B cell (primary cell): ENCODE data around the gene CBL. TPM values are rescaled to one million over a fixed set of nuclear protein-coding genes. Genes with fewer than 3 reads are reported as not detected.

Experiments used
- ATAC-seq: fragments of 200-7000 bp; cut with Tn5 transposase; one replicate; pipeline ENCODE4 v1.10.0; 2021; ENCODE audit warnings: low read depth, mild to moderate bottlenecking, moderate number of reproducible peaks, moderate library complexity
- CTCF ChIA-PET: fragments of 350-600 bp; sonication (Branson Sonifier 250); formaldehyde crosslinking; loops from one replicate; lab custom pipeline; 2021; ENCODE audit warnings: antibody characterized with exemption, inconsistent platforms; lab: Charles Lee
- POLR2A ChIA-PET: fragments of 350-600 bp; sonication (Branson Sonifier 250); formaldehyde crosslinking; loops from one replicate; lab custom pipeline; 2021; ENCODE audit warnings: antibody characterized with exemption; lab: Charles Lee
- DNase-seq: peaks from one replicate; pipeline ENCODE4 v3.0.0; 2013
- H2AFZ ChIP-seq: 2 replicates; pipeline ENCODE4 v1.6.1; 2012; ENCODE audit warnings: mild to moderate bottlenecking, low read depth, low read length; ENCODE audit not compliant: insufficient read depth, poor library complexity, severe bottlenecking
- H3K27ac ChIP-seq, 2 donors: 1 replicate in 1 of 2; 2 replicates in 1 of 2; pipeline ENCODE4 v1.5.1; 2012 to 2013; ENCODE audit warnings: low read length in 2 of 2, mild to moderate bottlenecking in 2 of 2, moderate library complexity in 1 of 2
- H3K27me3 ChIP-seq, 4 experiments: fragments of 200-600 bp in 1 of 4; sonication (generic) in 1 of 4; replicated peaks in 1 of 4; 1 replicate in 2 of 4; 2 replicates in 2 of 4; pipeline versions ENCODE4 v1.6.1 to v1.7.0; 2013 to 2016; ENCODE audit warnings: low read length in 3 of 4, mild to moderate bottlenecking in 2 of 4, mixed read lengths in 1 of 4, moderate library complexity in 1 of 4; ENCODE audit not compliant: insufficient read depth in 4 of 4, control insufficient read depth in 3 of 4; ENCODE audit errors: control extremely low read depth in 1 of 4
- H3K36me3 ChIP-seq, 2 experiments: replicated peaks in 1 of 2; 1 replicate in 1 of 2; 2 replicates in 1 of 2; pipeline versions ENCODE4 v1.6.1 to v1.7.1; 2013; ENCODE audit warnings: low read length in 1 of 2; ENCODE audit not compliant: insufficient read depth in 2 of 2, control insufficient read depth in 1 of 2; ENCODE audit errors: control extremely low read depth in 1 of 2, extremely low read depth in 1 of 2
- H3K4me1 ChIP-seq, 2 donors: fragments of 200-600 bp in 1 of 2; sonication (generic) in 1 of 2; 1 replicate in 1 of 2; 2 replicates in 1 of 2; pipeline versions ENCODE4 v1.5.1 to v1.6.1; 2013 to 2017; ENCODE audit warnings: low read length in 2 of 2; ENCODE audit not compliant: control insufficient read depth in 2 of 2, insufficient read depth in 2 of 2
- H3K4me2 ChIP-seq: replicated peaks from 2 replicates; pipeline ENCODE3; 2012; ENCODE audit warnings: mild to moderate bottlenecking, low read depth, low read length; ENCODE audit not compliant: poor library complexity, severe bottlenecking
- H3K4me3 ChIP-seq, 5 experiments: fragments of 200-600 bp in 1 of 5; sonication (generic) in 1 of 5; 1 replicate in 3 of 5; 2 replicates in 2 of 5; pipeline versions ENCODE4 v1.5.1 to v1.7.0; 2011 to 2016; ENCODE audit warnings: low read length in 4 of 5, mild to moderate bottlenecking in 4 of 5, low read depth in 2 of 5, control low read depth in 1 of 5, moderate library complexity in 1 of 5; ENCODE audit not compliant: insufficient read depth in 1 of 5; ENCODE audit errors: control extremely low read depth in 1 of 5, extremely low read depth in 1 of 5
- H3K79me2 ChIP-seq: fragments of 200-600 bp; sonication (generic); one replicate; pipeline ENCODE4 v1.6.0; 2016; ENCODE audit warnings: low read length; ENCODE audit not compliant: control insufficient read depth, insufficient read depth
- H3K9ac ChIP-seq: fragments of 200-600 bp; sonication (generic); 2 replicates; pipeline ENCODE4 v1.6.1; 2017; ENCODE audit warnings: mild to moderate bottlenecking, low read length, moderate library complexity
- H3K9me3 ChIP-seq, 3 donors: one replicate each; pipeline versions ENCODE4 v1.6.1 to v1.7.1; 2013; ENCODE audit warnings: low read length in 2 of 3; ENCODE audit not compliant: control insufficient read depth in 2 of 3, insufficient read depth in 1 of 3; ENCODE audit errors: control extremely low read depth in 1 of 3
- H4K20me1 ChIP-seq: 2 replicates; pipeline ENCODE4 v1.6.0; 2012; ENCODE audit warnings: mild to moderate bottlenecking, low read length; ENCODE audit not compliant: insufficient read depth, control insufficient read depth, poor library complexity, severe bottlenecking
- H3K27ac Mint-ChIP-seq: one replicate; pipeline ENCODE4 v1.8.0; 2021; ENCODE audit warnings: mixed read lengths
- H3K27me3 Mint-ChIP-seq: one replicate; pipeline ENCODE4 v1.8.0; 2021; ENCODE audit warnings: mixed read lengths
- H3K4me1 Mint-ChIP-seq: one replicate; pipeline ENCODE4 v1.8.0; 2021; ENCODE audit warnings: mixed read lengths
- H3K4me3 Mint-ChIP-seq: one replicate; pipeline ENCODE4 v1.8.0; 2021; ENCODE audit warnings: mixed read lengths
- H3K9me3 Mint-ChIP-seq: one replicate; pipeline ENCODE4 v1.8.0; 2022; ENCODE audit warnings: mixed read lengths; ENCODE audit not compliant: insufficient read depth
- CTCF ChIP-seq: fragments of 200-600 bp; IDR thresholded peaks from one replicate; pipeline ENCODE4 v1.8.0; 2022; ENCODE audit warnings: antibody characterized with exemption, mild to moderate bottlenecking
- EZH2 ChIP-seq: IDR thresholded peaks from 2 replicates; pipeline ENCODE4 v1.6.1; 2012; ENCODE audit warnings: borderline replicate concordance, low read depth, mild to moderate bottlenecking, moderate library complexity, low read length; ENCODE audit not compliant: insufficient read depth, poor library complexity, severe bottlenecking
- WGBS: methylation state at CpG from one replicate; pipeline ENCODE4 v1.1.5; 2013; ENCODE audit warnings: missing lambda C conversion rate; ENCODE audit not compliant: insufficient coverage; 5-methylcytosine and 5-hydroxymethylcytosine counted together
- intact Hi-C: fragments of 100-400 bp; cut with micrococcal nuclease; formaldehyde crosslinking; loops from one replicate; pipeline ENCODE4 v1.10.0; 2022
- polyA plus RNA-seq: library from polyadenylated mRNA; depleted of rRNA; stranded (reverse); fragments of >200 nt; gene quantifications from 2 replicates; pipeline ENCODE4 v1.2.3, GENCODE V29; 2012
- total RNA-seq, 2 donors: library from RNA; stranded (reverse); fragments of 120-200 nt in 1 of 2; gene quantifications; 1 replicate in 1 of 2; 2 replicates in 1 of 2; pipeline versions ENCODE4 v1.2.3 to v1.2.4, GENCODE V29; 2013 to 2022

Gene CBL
- total and polyA plus RNA-seq, 2 donors (not counting 1 experiment from before 2014, with no cell fraction given), result 11.7 to 35.2 TPM

DNA sequence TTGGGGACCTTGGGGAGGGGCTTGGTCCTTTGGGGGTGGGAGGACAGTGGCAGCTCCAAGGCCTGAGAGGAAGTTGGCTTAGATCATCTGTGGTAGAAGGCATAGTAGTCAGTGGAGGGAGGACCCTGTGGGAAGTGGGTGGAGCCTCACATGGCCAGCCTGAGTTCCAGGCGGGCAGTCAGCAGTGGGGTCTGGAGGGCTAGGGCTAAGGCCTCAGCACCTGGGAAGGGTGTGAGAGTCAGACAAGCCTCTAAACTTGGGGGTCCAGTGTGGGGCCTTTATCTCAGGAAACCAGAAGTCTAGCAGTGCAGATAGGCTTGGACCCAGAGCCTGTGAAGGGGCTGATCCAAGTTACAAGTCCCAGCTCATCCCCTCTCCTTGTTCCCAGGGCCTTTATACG lies 33.6 kb upstream of the CBL start:
- ATAC-seq, result no peak
- Mint-ChIP-seq H3K4me3 (no peak overlapping the region), H3K27ac (no peak overlapping the region), H3K27me3 (no peaks in the 10 kb centered on the region), H3K9me3 (no peaks in the 10 kb centered on the region), H3K4me1 (peaks cover 4% of the 10 kb centered on the region)
- no peak for DNase-seq
- H3K4me2 ChIP-seq, result no peak overlapping the region
- H3K36me3 ChIP-seq, result peaks cover 0 to 5% of the 10 kb centered on the region in 2 experiments
- no peaks in the 10 kb centered on the region for H3K9me3 ChIP-seq
- peaks cover 5 to 12% of the 10 kb centered on the region in 2 donors for H3K4me1 ChIP-seq
- ChIA-PET POLR2A (no interaction called here), CTCF (interaction anchor here (0.7 to 1.3 kb wide), 2 partner anchors 17 to 151 kb away, joined by 3 read pairs; no protein-coding TSS in a partner anchor)
- WGBS, result 89% methylated on average over 1 of the region's 2 CpGs
- no peak overlapping the region for H3K4me3 ChIP-seq
- no peak overlapping the region for H2AFZ ChIP-seq
- H3K79me2 ChIP-seq, result no peaks in the 10 kb centered on the region
- intact Hi-C loops, result no loop called here
- no peak overlapping the region for H3K27ac ChIP-seq
- H4K20me1 ChIP-seq, result no peaks in the 10 kb centered on the region
- no peak for TF ChIP-seq EZH2
- TF ChIP-seq CTCF, result no peak
- no peak overlapping the region for H3K9ac ChIP-seq
- no peaks in the 10 kb centered on the region for H3K27me3 ChIP-seq

GRCh38 chr11:119173453-119173852 lies 32.7 kb upstream of the CBL start:
- ChIA-PET POLR2A (no interaction called here), CTCF (no interaction called here)
- no peak for ATAC-seq
- H3K9me3 ChIP-seq, result no peaks in the 10 kb centered on the region
- H2AFZ ChIP-seq, result no peak overlapping the region
- WGBS, result over 99% methylated on average over 19 of the region's 21 CpGs
- no peak for DNase-seq
- intact Hi-C loops, result no loop called here
- peaks cover 0 to 5% of the 10 kb centered on the region in 2 experiments for H3K36me3 ChIP-seq
- no peak overlapping the region for H3K9ac ChIP-seq
- peaks cover 4% of the 10 kb centered on the region for H3K4me1 Mint-ChIP-seq
- H3K4me3 ChIP-seq, result no peak overlapping the region
- no peaks in the 10 kb centered on the region for H3K27me3 Mint-ChIP-seq
- H3K79me2 ChIP-seq, result no peaks in the 10 kb centered on the region
- no peak overlapping the region for H3K4me2 ChIP-seq
- no peaks in the 10 kb centered on the region for H3K27me3 ChIP-seq
- no peak overlapping the region for H3K27ac Mint-ChIP-seq
- no peak overlapping the region for H3K4me3 Mint-ChIP-seq
- no peak overlapping the region for H3K27ac ChIP-seq
- TF ChIP-seq EZH2 (no peak), CTCF (no peak)
- H3K4me1 ChIP-seq, result peaks cover 5 to 8% of the 10 kb centered on the region in 2 donors
- H4K20me1 ChIP-seq, result no peaks in the 10 kb centered on the region
- no peaks in the 10 kb centered on the region for H3K9me3 Mint-ChIP-seq
